HEK293 (cell line): ENCODE results near the gene ADGRD2.

Experiments used
- CTCF ChIP-seq: fragments of 450-650 bp; formaldehyde crosslinking; IDR thresholded peaks from 2 replicates; pipeline ENCODE4 v1.5.1; 2016; ENCODE audit warnings: missing biosample characterization, missing genetic modification characterization
- IKZF3 ChIP-seq: fragments of 450-650 bp; IDR thresholded peaks from 2 replicates; pipeline ENCODE4 v1.5.0; 2018; ENCODE audit warnings: missing biosample characterization, mild to moderate bottlenecking, missing genetic modification characterization, moderate library complexity
- PBX3 ChIP-seq: sonication (generic); formaldehyde crosslinking; IDR thresholded peaks from 2 replicates; pipeline ENCODE4 v1.8.1; 2022; ENCODE audit warnings: mild to moderate bottlenecking, moderate library complexity, missing genetic modification reagents
- SETDB1 ChIP-seq: IDR thresholded peaks from one replicate; pipeline ENCODE4 v1.6.1; 2017; ENCODE audit warnings: mild to moderate bottlenecking, low read length, moderate library complexity, mixed read lengths; ENCODE audit not compliant: insufficient read length
- ZBTB8A ChIP-seq: fragments of 450-650 bp; formaldehyde crosslinking; IDR thresholded peaks from 2 replicates; pipeline ENCODE4 v1.5.1; 2016; ENCODE audit warnings: missing biosample characterization, missing genetic modification characterization
- ZNF175 ChIP-seq: fragments of 450-650 bp; formaldehyde crosslinking; IDR thresholded peaks from 2 replicates; pipeline ENCODE4 v1.5.1; 2016; ENCODE audit warnings: missing biosample characterization, missing genetic modification characterization
- ZNF670 ChIP-seq: fragments of 450-650 bp; formaldehyde crosslinking; IDR thresholded peaks from 2 replicates; pipeline ENCODE4 v1.5.1; 2016; ENCODE audit warnings: missing biosample characterization, missing genetic modification characterization, low read depth
- ZNF792 ChIP-seq: fragments of 450-650 bp; formaldehyde crosslinking; IDR thresholded peaks from 2 replicates; pipeline ENCODE4 v1.5.1; 2016; ENCODE audit warnings: missing biosample characterization, missing genetic modification characterization

DNA sequence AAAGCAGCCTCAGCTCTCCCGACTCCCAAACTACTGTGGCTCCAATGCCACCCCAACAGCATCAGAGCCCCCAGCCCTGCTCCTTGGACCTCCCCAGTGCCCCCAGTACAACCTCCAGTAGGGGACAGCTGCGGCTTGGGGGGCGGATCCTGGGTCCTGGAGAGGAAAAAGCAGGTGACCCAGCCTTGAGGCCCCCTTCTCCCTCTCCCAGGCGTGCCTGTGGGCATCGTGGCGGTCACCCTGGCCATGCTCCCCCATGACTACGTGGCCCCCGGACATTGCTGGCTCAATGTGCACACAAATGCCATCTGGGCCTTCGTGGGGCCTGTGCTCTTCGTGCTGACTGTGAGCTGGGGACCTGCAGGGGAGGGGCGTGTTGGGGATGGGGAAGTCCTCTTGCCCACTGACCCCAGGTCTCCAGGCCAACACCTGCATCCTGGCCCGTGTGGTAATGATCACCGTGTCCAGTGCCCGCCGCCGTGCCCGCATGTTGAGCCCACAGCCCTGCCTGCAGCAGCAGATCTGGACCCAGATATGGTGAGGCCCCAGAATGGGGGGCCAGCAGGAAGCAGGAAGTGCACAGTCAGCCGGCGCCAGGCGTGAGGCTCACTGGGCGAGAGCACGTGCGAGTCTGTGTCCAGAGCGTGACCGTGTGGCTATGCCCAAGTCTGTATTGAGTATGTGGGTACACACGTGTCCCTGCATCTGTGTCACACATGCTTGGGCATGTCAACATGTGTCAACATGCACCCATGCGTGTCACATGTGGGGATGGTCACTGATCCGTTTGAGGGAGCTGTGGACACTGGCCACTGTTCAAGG, 19.0 kb downstream of the ADGRD2 start:
- TF ChIP-seq PBX3 = no peak
- no peak for TF ChIP-seq ZNF792 (tag by site-specific recombination)
- TF ChIP-seq ZNF175 (tag by site-specific recombination) = no peak
- TF ChIP-seq ZBTB8A (tag by site-specific recombination) = no peak
- TF ChIP-seq CTCF (tag by site-specific recombination) = no peak
- TF ChIP-seq IKZF3 (tag by site-specific recombination) = no peak
- no peak for TF ChIP-seq ZNF670 (tag by site-specific recombination)
- no peak for TF ChIP-seq SETDB1
